ENCODE data around the gene SREBF2.
"Not testable (repeated sequence)": the region's sequence is repeated elsewhere in the genome, so short reads cannot be mapped to it uniquely, and the experiment has no call there.

SREBF2 gene

GRCh38 chr22:41948928-41949296, 116.0 kb downstream of the SREBF2 start:
- DNase-seq: not testable (repeated sequence)

DNA sequence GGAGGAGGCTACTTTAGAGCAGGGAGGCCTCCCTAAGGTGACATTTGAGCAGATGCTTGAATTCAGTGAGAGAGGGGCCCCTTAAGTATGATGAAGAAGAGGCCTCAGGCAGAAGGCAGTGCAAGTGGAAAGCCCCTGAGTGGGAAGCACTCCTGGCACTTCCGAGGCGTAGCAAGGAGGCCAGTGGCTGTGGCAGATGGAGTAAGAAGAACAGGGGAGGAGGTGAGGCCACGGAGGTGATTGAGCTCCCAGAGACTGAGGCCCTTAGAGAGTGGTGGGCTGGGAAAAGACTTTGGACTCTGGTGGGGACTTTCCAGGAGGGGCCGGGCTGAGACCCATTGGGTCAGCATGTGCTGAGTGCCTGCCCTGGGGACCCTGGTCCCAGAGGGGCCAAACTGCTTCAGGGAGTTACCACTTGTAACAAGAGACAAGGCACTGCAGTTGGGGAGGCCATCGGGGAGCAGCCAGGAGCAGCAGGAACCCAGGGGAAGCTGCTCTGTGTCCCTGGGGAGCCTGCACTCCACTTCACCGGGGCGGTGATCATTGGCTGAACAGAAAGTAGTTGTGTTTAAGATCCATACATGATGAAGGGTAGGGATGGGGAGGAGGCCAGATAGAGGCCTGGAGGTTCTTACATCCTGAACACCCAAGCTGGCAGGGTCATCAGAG, 116.5 kb downstream of the SREBF2 start:
- no peak for DNase-seq

DNA sequence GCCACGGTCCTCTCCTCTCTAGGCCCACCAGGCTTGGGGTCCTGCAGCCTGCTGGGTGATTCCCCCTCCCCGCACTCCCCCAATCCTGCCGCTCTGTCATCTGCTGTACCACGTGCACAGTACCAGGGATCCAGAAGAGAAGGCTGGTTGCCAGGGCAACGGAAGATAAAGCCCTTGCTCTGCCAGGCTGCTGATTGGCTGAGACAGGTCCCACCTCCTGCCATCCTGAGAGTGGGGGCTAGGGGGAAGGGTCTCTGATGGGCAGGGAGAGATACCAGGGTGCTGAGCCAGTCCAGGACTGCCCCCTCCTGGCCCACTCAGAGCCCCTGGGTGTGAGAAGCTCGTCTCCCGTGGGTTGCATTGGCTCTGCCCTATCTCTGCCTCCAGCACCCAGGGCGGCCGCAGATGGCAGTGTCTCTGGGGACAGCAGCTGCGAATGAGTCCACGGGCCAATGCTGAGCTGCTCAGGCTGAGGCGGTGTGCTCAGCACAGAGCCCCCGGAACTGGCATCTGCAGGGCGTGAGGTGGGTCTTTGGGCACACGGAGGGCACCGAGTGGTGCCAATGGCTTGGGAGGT, 119.1 kb downstream of the SREBF2 start, which contains the start of gene SMIM45:
Gene SMIM45 (plus strand): TSS at position 253 of the 577 bp plus-strand sequence.
- DNase-seq: no peak

DNA sequence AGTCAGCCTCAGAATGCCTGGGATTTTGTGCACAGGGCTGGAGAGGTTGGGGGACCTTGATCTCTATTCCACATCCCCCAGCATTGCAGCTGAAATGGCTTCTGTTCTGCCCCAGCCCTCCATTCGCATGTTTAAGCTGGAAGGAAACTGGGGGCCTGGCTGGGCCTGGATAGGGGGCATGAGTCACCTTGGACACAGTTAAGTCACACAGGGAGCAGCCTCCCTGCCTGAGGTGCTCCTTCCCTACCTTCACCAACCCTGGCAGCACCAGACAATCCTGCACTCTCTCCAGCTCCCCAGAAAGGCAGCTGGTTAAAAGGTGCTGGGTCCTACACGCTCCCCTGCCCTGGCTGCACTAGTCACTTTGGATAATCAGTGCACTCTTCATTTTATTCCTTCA, 119.8 kb downstream of the SREBF2 start:
- DNase-seq: no peak
